Caco-2 (cell line): ENCODE results near the gene ARHGEF2. TPM values are rescaled to one million over a fixed set of nuclear protein-coding genes. Genes with fewer than 3 reads are reported as not detected.

Experiments used
- BruUV-seq: library from RNA; stranded (reverse); fragments of 400-500 nt; replicated peaks from 2 replicates; lab custom pipeline; 2021; lab: Mats Ljungman, UMichigan
- CTCF ChIA-PET: fragments of 300-600 bp; sonication (Branson Sonifier 250); formaldehyde crosslinking; loops from one replicate; lab custom pipeline; 2022; ENCODE audit warnings: antibody characterized with exemption; lab: Charles Lee
- POLR2A ChIA-PET: fragments of 300-600 bp; sonication (Branson Sonifier 250); formaldehyde crosslinking; loops from one replicate; lab custom pipeline; 2022; ENCODE audit warnings: antibody characterized with exemption; lab: Charles Lee
- DNase-seq, 2 experiments: peaks; one replicate each; pipeline versions ENCODE4 v3.0.0 to v3.0.0-alpha.2; 2020 to 2022
- H3K27me3 ChIP-seq: replicated peaks from 2 replicates; pipeline ENCODE4 v1.6.0; 2011; ENCODE audit warnings: low read length; ENCODE audit not compliant: control insufficient read depth, insufficient read depth
- H3K36me3 ChIP-seq: 2 replicates; pipeline ENCODE4 v1.5.1; 2011; ENCODE audit warnings: low read length; ENCODE audit not compliant: control insufficient read depth, insufficient read depth
- H3K4me1 ChIP-seq: fragments of 250-450 bp; sonication (Bioruptor Pico); 2 replicates; pipeline ENCODE4 v1.5.1; 2020; ENCODE audit warnings: mild to moderate bottlenecking
- H3K4me3 ChIP-seq: 2 replicates; pipeline ENCODE4 v1.5.1; 2011; ENCODE audit warnings: low read depth, mild to moderate bottlenecking, control low read depth, low read length
- H3K9me3 ChIP-seq: fragments of 250-450 bp; sonication (Bioruptor Pico); 2 replicates; pipeline ENCODE4 v1.5.1; 2020; ENCODE audit warnings: mild to moderate bottlenecking, moderate library complexity
- H3K27ac Mint-ChIP-seq: one replicate; pipeline ENCODE4 v1.8.0; 2022; ENCODE audit warnings: mixed read lengths; ENCODE audit not compliant: unreplicated experiment
- H3K27me3 Mint-ChIP-seq: one replicate; pipeline ENCODE4 v1.8.0; 2022; ENCODE audit warnings: mixed read lengths; ENCODE audit not compliant: insufficient read depth, unreplicated experiment
- H3K36me3 Mint-ChIP-seq: one replicate; pipeline ENCODE4 v1.8.0; 2022; ENCODE audit warnings: mild to moderate bottlenecking, mixed read lengths; ENCODE audit not compliant: insufficient read depth, unreplicated experiment
- H3K4me1 Mint-ChIP-seq: one replicate; pipeline ENCODE4 v1.8.0; 2022; ENCODE audit warnings: low read depth, mixed read lengths; ENCODE audit not compliant: unreplicated experiment
- H3K4me3 Mint-ChIP-seq: one replicate; pipeline ENCODE4 v1.8.0; 2022; ENCODE audit warnings: mild to moderate bottlenecking, moderate library complexity, mixed read lengths; ENCODE audit not compliant: unreplicated experiment
- H3K9me3 Mint-ChIP-seq: one replicate; pipeline ENCODE4 v1.8.0; 2022; ENCODE audit warnings: mixed read lengths; ENCODE audit not compliant: unreplicated experiment
- CTCF ChIP-seq, 2 experiments: fragments of 200-600 bp in 1 of 2; IDR thresholded peaks; 1 replicate in 1 of 2; 2 replicates in 1 of 2; pipeline versions ENCODE4 v1.5.1 to v1.8.0; 2011 to 2022; ENCODE audit warnings: antibody characterized with exemption in 1 of 2, control low read depth in 1 of 2, inconsistent platforms in 1 of 2, low read depth in 1 of 2, low read length in 1 of 2, mild to moderate bottlenecking in 1 of 2, moderate library complexity in 1 of 2; ENCODE audit not compliant: insufficient read depth in 1 of 2, severe bottlenecking in 1 of 2, unreplicated experiment in 1 of 2
- intact Hi-C: fragments of 100-400 bp; cut with micrococcal nuclease; formaldehyde crosslinking; loops from one replicate; pipeline ENCODE4 v1.10.0; 2022; ENCODE audit not compliant: unreplicated experiment
- total RNA-seq: library from RNA; stranded (reverse); gene quantifications from 2 replicates; pipeline ENCODE4 v1.2.3, GENCODE V29; 2022

The ARHGEF2 gene
- total RNA-seq, 1 experiment from 2014 or later, result 60.3 TPM

GRCh38 chr1:156024801-156025200 is 46.5 kb upstream of the ARHGEF2 start:
- Mint-ChIP-seq H3K36me3 (peaks cover 7% of the 10 kb centered on the region), H3K27me3 (no peaks in the 10 kb centered on the region), H3K27ac (no peak overlapping the region), H3K4me1 (peaks cover 4% of the 10 kb centered on the region), H3K9me3 (no peaks in the 10 kb centered on the region), H3K4me3 (no peak overlapping the region)
- Histone ChIP-seq H3K36me3 (no peaks in the 10 kb centered on the region), H3K9me3 (no peaks in the 10 kb centered on the region), H3K4me3 (no peak overlapping the region), H3K4me1 (peaks cover 16% of the 10 kb centered on the region), H3K27me3 (no peaks in the 10 kb centered on the region)
- no TSS peak for BruUV-seq
- POLR2A ChIA-PET, result no interaction called here
- TF ChIP-seq CTCF (IDR thresholded peaks at IDR 0.05; ENCODE audit: insufficient read depth in 1 of 2, low read depth in 1 of 2, low read length in 1 of 2, severe bottlenecking in 1 of 2, unreplicated experiment in 1 of 2), result no peak
- no peak for DNase-seq
- CTCF ChIA-PET, result interaction anchor here (0.7 to 0.8 kb wide), 2 partner anchors 16 to 35 kb away, joined by 3 to 5 read pairs; no protein-coding TSS in a partner anchor
- intact Hi-C loops, result no loop called here

GRCh38 chr1:156021954-156022353 is 43.6 kb upstream of the ARHGEF2 start:
- no peak overlapping the region for H3K27ac Mint-ChIP-seq
- Histone ChIP-seq H3K4me3 (no peak overlapping the region), H3K36me3 (peaks cover 2% of the 10 kb centered on the region; the same call in 1 of the 2 replicates), H3K4me1 (peaks cover 19% of the 10 kb centered on the region), H3K27me3 (no peaks in the 10 kb centered on the region), H3K9me3 (no peaks in the 10 kb centered on the region)
- intact Hi-C loops, result loop anchor here (1.0 kb wide), 1 partner anchor 32 kb away; the partner anchor contains the start of gene LAMTOR2
- H3K36me3 Mint-ChIP-seq, result peaks cover 35% of the 10 kb centered on the region
- ChIA-PET POLR2A (no interaction called here), CTCF (interaction anchor here (1.0 kb wide), 1 partner anchor 32 kb away, joined by 4 read pairs; the partner anchor contains the start of gene UBQLN4)
- no peak for DNase-seq
- no peak overlapping the region for H3K4me3 Mint-ChIP-seq
- no peaks in the 10 kb centered on the region for H3K27me3 Mint-ChIP-seq
- no TSS peak for BruUV-seq
- H3K9me3 Mint-ChIP-seq, result no peaks in the 10 kb centered on the region
- H3K4me1 Mint-ChIP-seq, result peaks cover 14% of the 10 kb centered on the region
- no peak for TF ChIP-seq CTCF (IDR thresholded peaks at IDR 0.05; ENCODE audit: insufficient read depth in 1 of 2, low read depth in 1 of 2, low read length in 1 of 2, severe bottlenecking in 1 of 2, unreplicated experiment in 1 of 2)

GRCh38 chr1:156021093-156021428 is 42.7 kb upstream of the ARHGEF2 start:
- H3K9me3 Mint-ChIP-seq, result no peaks in the 10 kb centered on the region
- intact Hi-C loops, result loop anchor here (1.0 kb wide), 1 partner anchor 33 kb away; the partner anchor contains the start of gene LAMTOR2

More at GRCh38 chr1:156021093-156021428, 42.7 kb upstream of the ARHGEF2 start:
- ChIA-PET CTCF (interaction anchor here (1.0 to 1.1 kb wide), 2 partner anchors 13 to 109 kb away, joined by 3 to 10 read pairs; no protein-coding TSS in a partner anchor), POLR2A (no interaction called here)
- Mint-ChIP-seq H3K27me3 (no peaks in the 10 kb centered on the region), H3K36me3 (peaks cover 36% of the 10 kb centered on the region), H3K4me1 (peaks cover 14% of the 10 kb centered on the region), H3K27ac (peak overlapping the region; percentile 77), H3K4me3 (peak overlapping the region; percentile 97)
- H3K9me3 ChIP-seq, result no peaks in the 10 kb centered on the region
- H3K36me3 ChIP-seq, result peaks cover 3% of the 10 kb centered on the region; the same call in 1 of the 2 replicates
- no peaks in the 10 kb centered on the region for H3K27me3 ChIP-seq
- no peak for DNase-seq
- BruUV-seq, result no TSS peak
- H3K4me1 ChIP-seq, result peaks cover 14% of the 10 kb centered on the region
- TF ChIP-seq CTCF (IDR thresholded peaks at IDR 0.05; ENCODE audit: insufficient read depth in 1 of 2, low read depth in 1 of 2, low read length in 1 of 2, severe bottlenecking in 1 of 2, unreplicated experiment in 1 of 2), result no peak
- peak overlapping the region; percentile 95 for H3K4me3 ChIP-seq
